Retinal pigment epithelial cell (primary cell): ENCODE results near the gene FCER1A.

Experiments
- DNase-seq: peaks from one replicate; pipeline ENCODE4 v3.0.0-alpha.2; 2010; ENCODE audit warnings: low read depth
- H3K4me3 ChIP-seq: 2 replicates; pipeline ENCODE4 v1.5.1; 2011; ENCODE audit warnings: mild to moderate bottlenecking, low read length, control low read depth, moderate library complexity
- TF ChIP-seq, protein P1 (sequence below): conservative IDR thresholded peaks from 2 replicates; pipeline ENCODE4 v1.5.1; 2011; ENCODE audit warnings: low read depth, low read length, control low read depth, inconsistent platforms

Gene FCER1A

DNA sequence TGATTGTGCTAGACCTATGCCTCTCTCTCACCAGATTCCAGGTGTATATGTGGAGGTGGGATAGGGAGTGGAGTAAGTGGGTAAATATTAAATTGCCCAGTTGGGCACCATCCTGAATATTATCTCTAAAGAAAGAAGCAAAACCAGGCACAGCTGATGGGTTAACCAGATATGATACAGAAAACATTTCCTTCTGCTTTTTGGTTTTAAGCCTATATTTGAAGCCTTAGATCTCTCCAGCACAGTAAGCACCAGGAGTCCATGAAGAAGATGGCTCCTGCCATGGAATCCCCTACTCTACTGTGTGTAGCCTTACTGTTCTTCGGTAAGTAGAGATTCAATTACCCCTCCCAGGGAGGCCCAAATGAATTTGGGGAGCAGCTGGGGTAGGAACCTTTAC is at the start of gene FCER1A:
Gene FCER1A, plus strand, starts transcription at position 242 of the 400 bp plus-strand sequence. Its CDS starts 29 bp downstream, at position 271.
- TF ChIP-seq, protein P1, sequence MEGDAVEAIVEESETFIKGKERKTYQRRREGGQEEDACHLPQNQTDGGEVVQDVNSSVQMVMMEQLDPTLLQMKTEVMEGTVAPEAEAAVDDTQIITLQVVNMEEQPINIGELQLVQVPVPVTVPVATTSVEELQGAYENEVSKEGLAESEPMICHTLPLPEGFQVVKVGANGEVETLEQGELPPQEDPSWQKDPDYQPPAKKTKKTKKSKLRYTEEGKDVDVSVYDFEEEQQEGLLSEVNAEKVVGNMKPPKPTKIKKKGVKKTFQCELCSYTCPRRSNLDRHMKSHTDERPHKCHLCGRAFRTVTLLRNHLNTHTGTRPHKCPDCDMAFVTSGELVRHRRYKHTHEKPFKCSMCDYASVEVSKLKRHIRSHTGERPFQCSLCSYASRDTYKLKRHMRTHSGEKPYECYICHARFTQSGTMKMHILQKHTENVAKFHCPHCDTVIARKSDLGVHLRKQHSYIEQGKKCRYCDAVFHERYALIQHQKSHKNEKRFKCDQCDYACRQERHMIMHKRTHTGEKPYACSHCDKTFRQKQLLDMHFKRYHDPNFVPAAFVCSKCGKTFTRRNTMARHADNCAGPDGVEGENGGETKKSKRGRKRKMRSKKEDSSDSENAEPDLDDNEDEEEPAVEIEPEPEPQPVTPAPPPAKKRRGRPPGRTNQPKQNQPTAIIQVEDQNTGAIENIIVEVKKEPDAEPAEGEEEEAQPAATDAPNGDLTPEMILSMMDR = no peak
- DNase-seq = no peak
- H3K4me3 ChIP-seq = no peak within 1 kb of the TSS

DNA sequence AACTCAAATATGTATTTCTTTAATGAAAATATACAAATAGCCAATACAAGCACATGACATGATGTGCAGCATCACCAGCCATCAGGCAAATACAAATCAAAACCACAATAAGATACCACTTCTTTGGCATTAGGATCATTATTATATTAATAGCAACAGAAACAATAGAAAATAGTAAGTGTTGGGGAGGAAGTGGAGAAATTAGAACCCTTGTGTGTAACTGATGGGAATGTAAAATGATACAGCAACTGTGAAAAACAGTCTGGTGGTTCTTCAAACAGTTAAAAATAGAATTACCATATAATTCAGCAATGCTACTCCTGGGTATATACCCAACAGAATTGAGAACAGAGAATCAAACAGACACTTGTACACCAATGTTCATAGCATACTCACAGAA is 40.8 kb upstream of the FCER1A start:
- DNase-seq = no peak
- TF ChIP-seq, protein P1 = no peak
- H3K4me3 ChIP-seq = no peak overlapping the region

DNA sequence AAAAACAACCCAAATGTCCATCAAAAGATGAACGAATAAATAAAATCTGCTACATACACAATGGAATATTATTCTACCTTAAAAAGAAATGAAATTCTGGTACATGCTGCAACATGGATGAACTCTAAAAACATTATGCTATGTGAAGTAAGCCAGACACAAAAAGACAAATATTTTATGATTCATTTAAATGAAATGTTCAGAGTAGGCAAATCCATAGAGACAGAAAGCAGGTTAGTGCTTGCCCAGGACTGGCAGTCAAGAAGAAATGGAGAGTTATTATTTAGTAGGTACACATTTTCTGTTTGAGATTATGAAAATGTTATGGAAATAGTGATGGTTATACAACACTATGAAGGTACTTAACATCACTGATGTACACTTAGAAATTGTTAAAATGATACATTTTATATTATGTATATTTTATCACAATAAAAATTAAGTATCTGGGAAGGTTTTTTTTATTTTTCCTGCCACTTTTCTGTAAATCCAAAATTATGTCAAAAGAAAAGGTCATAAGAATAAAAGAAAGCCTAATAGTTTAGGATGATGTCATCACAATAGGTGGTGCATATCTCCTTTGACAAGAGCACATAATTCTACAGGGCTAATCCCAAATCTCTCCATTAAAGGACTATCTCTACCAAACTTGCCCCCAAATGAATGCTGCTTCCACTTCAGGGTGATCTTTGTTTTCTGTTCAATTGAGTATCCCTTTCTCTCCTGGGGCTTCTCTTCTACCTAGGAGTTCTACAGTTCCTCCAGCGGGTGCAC is 40.2 kb upstream of the FCER1A start:
- no peak overlapping the region for H3K4me3 ChIP-seq
- TF ChIP-seq, protein P1 = no peak
- no peak for DNase-seq

DNA sequence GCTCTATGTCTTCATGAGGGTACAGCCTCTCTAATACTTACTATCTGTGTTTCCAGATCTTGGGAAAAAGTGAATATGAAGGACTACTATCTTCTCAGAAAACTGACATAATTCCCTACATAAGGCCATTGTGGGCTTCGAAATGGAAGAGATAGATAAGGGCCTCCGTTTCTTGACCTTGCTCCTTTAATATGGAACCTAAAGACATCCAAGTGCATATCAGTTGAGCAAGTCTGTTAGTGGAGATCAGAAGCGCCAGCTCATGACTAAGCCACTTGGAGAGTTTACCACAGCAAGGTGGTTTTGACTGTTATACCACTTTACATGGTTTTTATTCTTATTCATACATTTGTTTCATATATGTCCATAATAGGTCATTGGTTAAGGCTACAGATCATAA is 35.3 kb upstream of the FCER1A start:
- H3K4me3 ChIP-seq = no peak overlapping the region
- TF ChIP-seq, protein P1 = no peak
- no peak for DNase-seq

DNA sequence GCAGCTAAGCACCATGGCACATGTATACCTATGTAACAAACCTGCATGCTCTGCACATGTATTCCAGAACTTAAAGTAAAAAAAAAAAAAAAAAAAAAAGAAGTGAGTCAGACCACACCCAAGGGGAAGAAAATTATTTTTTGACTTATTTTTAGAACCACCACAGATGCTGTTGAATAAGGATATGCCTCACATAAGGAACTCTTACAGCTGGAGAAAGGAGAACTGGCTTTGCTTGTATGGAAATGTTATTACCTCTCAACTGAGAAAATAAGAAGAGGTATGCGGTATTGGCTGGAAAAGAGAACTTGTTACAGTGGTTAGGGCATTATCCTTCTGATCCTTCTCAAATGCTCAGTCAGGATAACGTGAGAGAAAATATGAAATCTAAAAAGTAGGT is 27.5 kb upstream of the FCER1A start:
- DNase-seq = no peak
- TF ChIP-seq, protein P1 = no peak

DNA sequence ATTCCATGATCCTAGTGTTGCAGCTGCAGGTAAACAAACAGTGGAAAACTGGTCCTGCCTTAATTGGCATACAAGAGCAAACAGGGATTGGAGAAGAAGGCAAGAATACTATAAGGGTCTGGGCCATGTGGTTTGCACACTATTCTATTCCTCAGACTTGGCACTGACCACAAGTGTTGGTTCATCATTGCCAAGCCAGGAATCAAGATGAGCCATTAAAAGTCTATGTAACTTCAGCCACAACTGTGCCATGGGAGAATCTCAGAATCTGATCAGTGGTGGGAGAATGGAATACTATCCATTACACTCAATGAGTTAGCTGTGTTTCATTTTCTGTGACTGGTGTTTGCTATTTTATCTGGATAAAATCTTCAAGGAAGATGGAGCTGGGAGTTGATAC is 26.2 kb upstream of the FCER1A start:
- TF ChIP-seq, protein P1 = no peak
- DNase-seq = no peak
- H3K4me3 ChIP-seq = no peak overlapping the region

More for the DNA sequence above, 27.5 kb upstream of the FCER1A start:
- no peak overlapping the region for H3K4me3 ChIP-seq

DNA sequence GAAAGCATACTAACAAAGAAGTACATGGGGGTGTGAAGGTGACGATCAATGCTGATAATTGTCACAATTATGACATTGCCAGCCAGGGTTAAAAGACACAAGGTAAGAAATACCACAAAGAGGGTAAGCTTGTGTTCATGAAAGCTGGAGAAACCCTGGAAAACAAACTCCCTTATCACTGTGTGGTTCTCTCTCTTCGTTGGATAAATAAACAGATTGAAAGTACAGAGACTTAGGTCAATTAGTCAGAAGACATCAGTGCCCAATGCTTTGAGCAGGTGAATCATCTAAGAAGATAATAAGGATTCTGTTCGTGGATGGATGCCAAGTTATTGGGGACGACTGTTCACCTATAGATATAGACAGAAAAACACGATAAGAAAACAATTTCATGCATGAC is 22.4 kb upstream of the FCER1A start:
- DNase-seq = no peak
- no peak overlapping the region for H3K4me3 ChIP-seq
- TF ChIP-seq, protein P1 = no peak
